Upper lobe of left lung (tissue), 4 donors: ENCODE data around the gene KCNF1.

Experiments used
- EP300 ChIP-seq, 4 donors: sonication (generic); formaldehyde crosslinking; IDR thresholded peaks; one replicate each; pipeline ENCODE4 v1.5.1; 2017; ENCODE audit warnings: antibody characterized with exemption in 4 of 4, control low read depth in 2 of 4
- POLR2A ChIP-seq, 4 donors: fragments of 450-650 bp; IDR thresholded peaks; one replicate each; pipeline ENCODE4 v1.5.1; 2016 to 2017; ENCODE audit warnings: antibody characterized with exemption in 4 of 4, mild to moderate bottlenecking in 2 of 4
- POLR2AphosphoS5 ChIP-seq, 2 donors: sonication (generic); formaldehyde crosslinking; IDR thresholded peaks; one replicate each; pipeline ENCODE4 v1.5.1; 2017; ENCODE audit warnings: antibody characterized with exemption in 2 of 2
- TF ChIP-seq, protein P1 (sequence below), 6 experiments: fragments of 450-650 bp in 4 of 6; fragments of 200-600 bp in 2 of 6; sonication (generic) in 2 of 6; IDR thresholded peaks; one replicate each; pipeline ENCODE4 v1.5.1; 2016 to 2019; ENCODE audit warnings: antibody characterized with exemption in 6 of 6

DNA sequence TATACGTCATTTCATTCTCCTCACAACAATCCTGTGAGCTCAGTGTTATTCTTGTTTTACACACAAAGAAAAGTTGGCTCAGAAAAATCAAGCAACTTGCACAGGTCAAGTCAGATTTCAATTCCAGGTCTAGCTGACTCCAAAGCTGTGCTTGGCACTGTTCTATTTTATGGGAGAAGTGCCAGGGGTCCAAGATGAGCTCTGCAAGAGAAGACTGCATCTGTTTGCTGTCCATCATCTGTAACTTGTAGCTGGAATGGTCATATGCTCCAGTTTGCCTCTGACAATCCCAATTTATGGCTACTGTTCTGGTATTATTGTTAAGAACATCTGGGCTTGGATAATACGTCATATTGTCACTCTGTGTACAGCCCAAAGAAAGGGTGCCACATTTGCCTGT is 28.9 kb downstream of the KCNF1 start:
- no peak for TF ChIP-seq EP300 (IDR thresholded peaks at IDR 0.05)
- TF ChIP-seq, protein P1, sequence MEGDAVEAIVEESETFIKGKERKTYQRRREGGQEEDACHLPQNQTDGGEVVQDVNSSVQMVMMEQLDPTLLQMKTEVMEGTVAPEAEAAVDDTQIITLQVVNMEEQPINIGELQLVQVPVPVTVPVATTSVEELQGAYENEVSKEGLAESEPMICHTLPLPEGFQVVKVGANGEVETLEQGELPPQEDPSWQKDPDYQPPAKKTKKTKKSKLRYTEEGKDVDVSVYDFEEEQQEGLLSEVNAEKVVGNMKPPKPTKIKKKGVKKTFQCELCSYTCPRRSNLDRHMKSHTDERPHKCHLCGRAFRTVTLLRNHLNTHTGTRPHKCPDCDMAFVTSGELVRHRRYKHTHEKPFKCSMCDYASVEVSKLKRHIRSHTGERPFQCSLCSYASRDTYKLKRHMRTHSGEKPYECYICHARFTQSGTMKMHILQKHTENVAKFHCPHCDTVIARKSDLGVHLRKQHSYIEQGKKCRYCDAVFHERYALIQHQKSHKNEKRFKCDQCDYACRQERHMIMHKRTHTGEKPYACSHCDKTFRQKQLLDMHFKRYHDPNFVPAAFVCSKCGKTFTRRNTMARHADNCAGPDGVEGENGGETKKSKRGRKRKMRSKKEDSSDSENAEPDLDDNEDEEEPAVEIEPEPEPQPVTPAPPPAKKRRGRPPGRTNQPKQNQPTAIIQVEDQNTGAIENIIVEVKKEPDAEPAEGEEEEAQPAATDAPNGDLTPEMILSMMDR (IDR thresholded peaks at IDR 0.05) = no peak
- no peak for TF ChIP-seq POLR2A (IDR thresholded peaks at IDR 0.05)
- TF ChIP-seq POLR2AphosphoS5 (IDR thresholded peaks at IDR 0.05) = no peak
